PC-3 (cell line): ENCODE results near the gene MRPS10. TPM values are rescaled to one million over a fixed set of nuclear protein-coding genes. Genes with fewer than 3 reads are reported as not detected.
"Not testable (repeated sequence)": the region's sequence is repeated elsewhere in the genome, so short reads cannot be mapped to it uniquely, and the experiment has no call there.

Experiments used
- ATAC-seq: fragments of 200-7000 bp; cut with Tn5 transposase; 2 replicates; pipeline ENCODE4 v1.9.1; 2020; ENCODE audit warnings: mild to moderate bottlenecking, moderate library complexity
- BruUV-seq: library from RNA; stranded (reverse); fragments of 400-500 nt; replicated peaks from 2 replicates; lab custom pipeline; 2021; lab: Mats Ljungman, UMichigan
- CTCF ChIA-PET: fragments of 300-600 bp; sonication (Branson Sonifier 250); formaldehyde crosslinking; loops from one replicate; lab custom pipeline; 2022; ENCODE audit warnings: antibody characterized with exemption; lab: Charles Lee
- POLR2A ChIA-PET: fragments of 300-600 bp; sonication (Branson Sonifier 250); formaldehyde crosslinking; loops from one replicate; lab custom pipeline; 2022; ENCODE audit warnings: antibody characterized with exemption; ENCODE audit not compliant: unreplicated experiment; lab: Charles Lee
- DNase-seq: peaks from one replicate; pipeline ENCODE4 v3.0.0-alpha.2; 2015
- H2AFZ ChIP-seq: fragments of 300-600 bp; sonication (generic); 2 replicates; pipeline ENCODE4 v1.6.0; 2016; ENCODE audit warnings: antibody characterized with exemption, low read length
- H3F3A ChIP-seq: fragments of 300-600 bp; sonication (generic); one replicate; pipeline ENCODE4 v1.6.0; 2017; ENCODE audit warnings: antibody characterized with exemption, low read length, control low read depth, mild to moderate bottlenecking; ENCODE audit not compliant: unreplicated experiment
- H3K27ac ChIP-seq: fragments of 300-600 bp; sonication (generic); 2 replicates; pipeline ENCODE4 v1.5.1; 2016; ENCODE audit warnings: mild to moderate bottlenecking, low read length
- H3K27me3 ChIP-seq: fragments of 300-600 bp; sonication (generic); 2 replicates; pipeline ENCODE4 v1.6.1; 2016; ENCODE audit warnings: low read length, mixed read lengths
- H3K36me3 ChIP-seq: fragments of 300-600 bp; sonication (generic); 2 replicates; pipeline ENCODE4 v1.6.1; 2016; ENCODE audit warnings: low read depth, mixed run types, low read length, mixed read lengths
- H3K4me1 ChIP-seq: fragments of 300-600 bp; sonication (generic); 2 replicates; pipeline ENCODE4 v1.5.1; 2016; ENCODE audit warnings: low read length; ENCODE audit not compliant: insufficient read depth
- H3K4me2 ChIP-seq: fragments of 300-600 bp; sonication (generic); 2 replicates; pipeline ENCODE4 v1.6.0; 2016; ENCODE audit warnings: low read length
- H3K4me3 ChIP-seq: fragments of 300-600 bp; sonication (generic); 2 replicates; pipeline ENCODE4 v1.5.1; 2016; ENCODE audit warnings: mild to moderate bottlenecking, low read length, mixed read lengths
- H3K79me2 ChIP-seq: fragments of 300-600 bp; sonication (generic); 2 replicates; pipeline ENCODE4 v1.6.1; 2017; ENCODE audit warnings: low read length, mixed read lengths
- H3K9ac ChIP-seq: fragments of 300-600 bp; sonication (generic); 2 replicates; pipeline ENCODE4 v1.6.0; 2016; ENCODE audit warnings: mild to moderate bottlenecking, low read length
- H3K9me2 ChIP-seq: fragments of 300-600 bp; sonication (generic); replicated peaks from 2 replicates; pipeline ENCODE4 v1.6.1; 2016; ENCODE audit warnings: mixed run types, low read length, mixed read lengths
- H3K9me3 ChIP-seq: fragments of 300-600 bp; sonication (generic); 2 replicates; pipeline ENCODE4 v1.6.1; 2016; ENCODE audit warnings: low read length, mixed read lengths
- H4K20me1 ChIP-seq: fragments of 300-600 bp; sonication (generic); 2 replicates; pipeline ENCODE4 v1.6.1; 2016; ENCODE audit warnings: low read length, mixed read lengths
- CTCF ChIP-seq: fragments of 300-600 bp; sonication (generic); conservative IDR thresholded peaks from 2 replicates; pipeline ENCODE4 v1.5.1; 2017; ENCODE audit warnings: antibody characterized with exemption, low read depth, mild to moderate bottlenecking, low read length
- EZH2 ChIP-seq: fragments of 300-600 bp; sonication (generic); IDR thresholded peaks from one replicate; pipeline ENCODE4 v1.6.1; 2017; ENCODE audit warnings: antibody characterized with exemption, mild to moderate bottlenecking, low read length; ENCODE audit not compliant: unreplicated experiment
- EZH2phosphoT487 ChIP-seq: fragments of 300-600 bp; sonication (generic); IDR thresholded peaks from 2 replicates; pipeline ENCODE4 v1.6.1; 2018; ENCODE audit warnings: mild to moderate bottlenecking, antibody characterized with exemption, low read length, borderline replicate concordance
- intact Hi-C: fragments of 100-400 bp; cut with micrococcal nuclease; formaldehyde crosslinking; loops from 2 replicates; pipeline ENCODE4 v1.9.0; 2023
- total RNA-seq: library from RNA; depleted of rRNA; stranded (reverse); fragments of >200 nt; gene quantifications from 2 replicates; pipeline ENCODE4 v1.2.3, GENCODE V29; 2014

MRPS10 gene
- total RNA-seq, 1 experiment from 2014 or later: 82.1 TPM

- no peak overlapping the region for H2AFZ ChIP-seq
- ATAC-seq (no peak), DNase-seq (no peak)
- CTCF ChIA-PET: no interaction called here
- no peak overlapping the region for H3K9ac ChIP-seq
- H3K4me2 ChIP-seq: no peak overlapping the region
- H3K79me2 ChIP-seq: no peaks in the 10 kb centered on the region
- no TSS peak for BruUV-seq
- H3K4me3 ChIP-seq: no peak overlapping the region
- POLR2A ChIA-PET: no interaction called here
- H3F3A ChIP-seq: no peaks in the 10 kb centered on the region
- intact Hi-C loops: no loop called here
- H4K20me1 ChIP-seq: no peaks in the 10 kb centered on the region
- no peaks in the 10 kb centered on the region for H3K27me3 ChIP-seq
- TF ChIP-seq EZH2phosphoT487: no peak
- no peak for TF ChIP-seq CTCF
- TF ChIP-seq EZH2: no peak
- peaks cover 46% of the 10 kb centered on the region for H3K4me1 ChIP-seq
- H3K9me3 ChIP-seq: no peaks in the 10 kb centered on the region
- no peaks in the 10 kb centered on the region for H3K36me3 ChIP-seq
- H3K27ac ChIP-seq: no peak overlapping the region
- no peaks in the 10 kb centered on the region for H3K9me2 ChIP-seq
Measured at GRCh38 chr6:42195415-42195814, 22.2 kb downstream of the MRPS10 start.

GRCh38 chr6:42194056-42194455, 23.6 kb downstream of the MRPS10 start:
- Histone ChIP-seq H2AFZ (no peak overlapping the region), H3K9ac (no peak overlapping the region), H3K27me3 (no peaks in the 10 kb centered on the region), H3K4me3 (no peak overlapping the region), H3K4me1 (peaks cover 34% of the 10 kb centered on the region), H3K79me2 (no peaks in the 10 kb centered on the region), H3K9me2 (no peaks in the 10 kb centered on the region), H3F3A (no peaks in the 10 kb centered on the region), H3K9me3 (no peaks in the 10 kb centered on the region), H3K36me3 (no peaks in the 10 kb centered on the region), H4K20me1 (no peaks in the 10 kb centered on the region), H3K27ac (peak overlapping the region; percentile 21), H3K4me2 (no peak overlapping the region)
- no peak for TF ChIP-seq EZH2phosphoT487
- TF ChIP-seq EZH2: no peak
- TF ChIP-seq CTCF: no peak
- ChIA-PET POLR2A (no interaction called here), CTCF (no interaction called here)
- BruUV-seq: no TSS peak
- no peak for ATAC-seq
- DNase-seq: no peak
- intact Hi-C loops: no loop called here

GRCh38 chr6:42193491-42193894, 24.2 kb downstream of the MRPS10 start:
- TF ChIP-seq EZH2phosphoT487 (no peak), CTCF (no peak), EZH2 (no peak)
- Histone ChIP-seq H3K9me3 (no peaks in the 10 kb centered on the region), H3K4me2 (peak overlapping the region; percentile 55), H3K4me3 (no peak overlapping the region), H3K79me2 (no peaks in the 10 kb centered on the region), H3K36me3 (no peaks in the 10 kb centered on the region), H4K20me1 (no peaks in the 10 kb centered on the region), H3K9ac (no peak overlapping the region), H2AFZ (no peak overlapping the region), H3K9me2 (no peaks in the 10 kb centered on the region), H3F3A (no peaks in the 10 kb centered on the region), H3K27ac (peak overlapping the region; percentile 21), H3K4me1 (peaks cover 29% of the 10 kb centered on the region), H3K27me3 (no peaks in the 10 kb centered on the region)
- peak; percentile 27 for DNase-seq
- no TSS peak for BruUV-seq
- POLR2A ChIA-PET: interaction anchor here (0.5 kb wide), 1 partner anchor 10 kb away, joined by 7 read pairs; no protein-coding TSS in a partner anchor
- no peak for ATAC-seq
- CTCF ChIA-PET: no interaction called here
- intact Hi-C loops: no loop called here

GRCh38 chr6:42192385-42192784, 25.3 kb downstream of the MRPS10 start:
- ATAC-seq (peak; percentile 65), DNase-seq (peak; percentile 57)
- intact Hi-C loops, H3K27ac ChIP-seq, H3K36me3 ChIP-seq, H3K79me2 ChIP-seq, H3K9me3 ChIP-seq, H2AFZ ChIP-seq, H3K27me3 ChIP-seq, BruUV-seq, H3F3A ChIP-seq, H3K9me2 ChIP-seq, H3K4me3 ChIP-seq, H4K20me1 ChIP-seq, POLR2A ChIA-PET, H3K9ac ChIP-seq: not testable (repeated sequence)
- CTCF ChIA-PET: interaction anchor here (0.6 kb wide), 1 partner anchor 248 kb away, joined by 3 read pairs; no protein-coding TSS in a partner anchor
- H3K4me1 ChIP-seq: peaks cover 20% of the 10 kb centered on the region
- H3K4me2 ChIP-seq: 0 out of 2 replicates have a peak overlapping the region, but pooled peaks have one; percentile 10
